Measurements from ENCODE around the gene POMP. TPM values are rescaled to one million over a fixed set of nuclear protein-coding genes. Genes with fewer than 3 reads are reported as not detected.
A peak's percentile ranks its signal among the peaks of the same experiment; 100 is the strongest.

POMP gene
- total and polyA plus RNA-seq, 2 of the 4 experiments (the other 2 are of a cell fraction) = 60.2 to 68.4 TPM

- H3K4ac ChIP-seq (ENCODE audit: low read depth, low read length) = no peak overlapping the region; the same call in 1 of the 2 replicates
- H2AK9ac ChIP-seq (replicated peaks; ENCODE audit: low read depth, low read length, poor library complexity) = no peak overlapping the region
- peak overlapping the region; percentile 30; the same call in 1 of the 2 replicates for H2BK20ac ChIP-seq (ENCODE audit: low read depth, low read length)
- no peaks in the 10 kb centered on the region for H3K9me3 ChIP-seq (ENCODE audit: control insufficient read depth, insufficient read depth, low read length)
- CTCF ChIA-PET = no interaction called here
- no peak overlapping the region for H3K14ac ChIP-seq (replicated peaks; ENCODE audit: low read depth, low read length)
- H3K4me3 ChIP-seq (ENCODE audit: insufficient read depth, low read depth, low read length) = no peak overlapping the region
- no peak overlapping the region for H3K56ac ChIP-seq (ENCODE audit: extremely low read depth, insufficient read depth, low read length)
- no TSS peak for BruUV-seq (replicated peaks)
- WGBS, 2 experiments (ENCODE audit: extremely low coverage in 2 of 2, insufficient read length in 1 of 2) = 96% methylated on average over 7 of the region's 8 CpGs; no CpG with 5 or more reads in 1 of the 2 experiments
- H2AFZ ChIP-seq (replicated peaks; ENCODE audit: low read length, poor library complexity) = no peak overlapping the region
- POLR2A ChIA-PET (ENCODE audit: unreplicated experiment) = no interaction called here
- ATAC-seq (ENCODE audit: low read depth) (no peak), DNase-seq (no peak)
- H3K23ac ChIP-seq (ENCODE audit: low read depth, low read length) = no peak overlapping the region
- no peaks in the 10 kb centered on the region for H3K36me3 ChIP-seq (ENCODE audit: control insufficient read depth, insufficient read depth, low read length)
- no peak overlapping the region for H3K18ac ChIP-seq (ENCODE audit: low read depth, low read length)
- H3K27ac ChIP-seq (ENCODE audit: insufficient read depth, low read length) = no peak overlapping the region
- peak overlapping the region; percentile 18; the same call in 1 of the 2 replicates for H4K91ac ChIP-seq (ENCODE audit: insufficient read depth, low read depth, low read length)
- dilution Hi-C loops (cut with HindIII; ENCODE audit: low sequenced_read_pairs, unreplicated experiment) (no loop called here), intact Hi-C loops (cut with micrococcal nuclease) (no loop called here), in situ Hi-C loops (cut with MboI; ENCODE audit: low sequenced_read_pairs) (no loop called here)
- H2BK5ac ChIP-seq (ENCODE audit: low read depth, low read length, poor library complexity, severe bottlenecking) = no peak overlapping the region
- no peak overlapping the region for H4K5ac ChIP-seq (ENCODE audit: low read depth, low read length)
- no peaks in the 10 kb centered on the region for H3K79me1 ChIP-seq (ENCODE audit: low read depth in 1 of 2, low read length in 2 of 2)
- H3K27me3 ChIP-seq (ENCODE audit: control insufficient read depth, insufficient read depth, low read length) = no peaks in the 10 kb centered on the region
- H3K4me2 ChIP-seq (ENCODE audit: low read depth, low read length) = no peak overlapping the region
- H2BK120ac ChIP-seq (ENCODE audit: low read depth, low read length) = no peak overlapping the region; the same call in 1 of the 2 replicates
- no peak overlapping the region for H2AK5ac ChIP-seq (ENCODE audit: low read depth, low read length)
- H3K9me1 ChIP-seq (ENCODE audit: insufficient read depth, low read length) = 0 out of 2 replicates have a peak, but pooled peaks cover 8% of the 10 kb centered on the region
- peaks cover 13% of the 10 kb centered on the region for H3K4me1 ChIP-seq (ENCODE audit: control insufficient read depth, insufficient read depth, low read length)
- H4K8ac ChIP-seq (ENCODE audit: low read depth in 2 of 2, low read length in 2 of 2) = no peak overlapping the region
- H4K20me1 ChIP-seq (ENCODE audit: insufficient read depth, low read length) = no peaks in the 10 kb centered on the region
- H2BK15ac ChIP-seq (ENCODE audit: low read depth, low read length) = no peak overlapping the region; the same call in 2 of the 3 replicates
- no peak for TF ChIP-seq RFX5 (IDR thresholded peaks at IDR 0.05; ENCODE audit: low read depth, low read length)
- no peak overlapping the region for H3K9ac ChIP-seq (ENCODE audit: low read depth, low read length)
These were observed 36.6 kb upstream of the POMP start for GRCh38 chr13:28622286-28622685.

Data from IMR-90 (cell line).